Pancreas (tissue), 10 donors: ENCODE measurements around the gene IGDCC3. TPM values are rescaled to one million over a fixed set of nuclear protein-coding genes. Genes with fewer than 3 reads are reported as not detected.

Experiments
- ATAC-seq, 4 donors: fragments of 200-7000 bp; cut with Tn5 transposase; one replicate each; pipeline versions ENCODE4 v1.8.0 to v1.9.1; 2020; ENCODE audit warnings: mild to moderate bottlenecking in 4 of 4, moderate library complexity in 4 of 4
- DNase-seq, 6 donors: peaks; one replicate each; pipeline ENCODE4 v3.0.0-alpha.2; 2020
- FAIRE-seq: peaks from 2 replicates; lab custom pipeline; 2012; peaks lifted over from hg19 to GRCh38; lab: Jason Lieb, UNC
- H3K27ac ChIP-seq, 4 donors: fragments of 200-600 bp; sonication (generic); 1 replicate in 3 of 4; 2 replicates in 1 of 4; pipeline versions ENCODE4 v1.5.0 to v1.8.0; 2020
- H3K27me3 ChIP-seq, 4 donors: fragments of 200-600 bp; one replicate each; pipeline ENCODE4 v1.8.0; 2021
- H3K36me3 ChIP-seq, 3 donors: fragments of 200-600 bp; sonication (generic) in 1 of 3; one replicate each; pipeline versions ENCODE4 v1.5.0 to v1.8.0; 2020 to 2021
- H3K4me1 ChIP-seq, 3 donors: fragments of 200-600 bp; one replicate each; pipeline ENCODE4 v1.8.0; 2021
- H3K4me3 ChIP-seq, 4 donors: fragments of 200-600 bp; sonication (generic) in 2 of 4; one replicate each; pipeline versions ENCODE4 v1.5.0 to v1.8.0; 2020 to 2021
- H3K9me3 ChIP-seq, 4 donors: fragments of 200-600 bp; one replicate each; pipeline ENCODE4 v1.8.0; 2021
- WGBS, 2 donors: extraction: QIAGEN DNeasy Blood & Tissue Kit; methylation state at CpG; one replicate each; pipeline ENCODE4 v1.1.7; 2013; 5-methylcytosine and 5-hydroxymethylcytosine counted together
- intact Hi-C, 3 donors: fragments of 100-400 bp; cut with DNase I; formaldehyde crosslinking; loops; one replicate each; pipeline versions ENCODE4 v1.11.1 to v1.14.2; 2022
- polyA plus RNA-seq, 2 donors: library from polyadenylated mRNA; stranded (reverse); fragments of 200-250 nt; gene quantifications; one replicate each; pipeline ENCODE4 v1.2.3, GENCODE V29; 2013
- total RNA-seq, 6 donors: library from RNA; stranded (reverse); fragmentation: NEBNext Ultra II Directional in 4 of 6; extraction: Animal tissue kit (Norgen Biotek cat#: 25700) in 4 of 6; gene quantifications; one replicate each; pipeline versions ENCODE4 v1.2.1 to v1.2.4, GENCODE V29; 2021 to 2023
- TF ChIP-seq, protein P1 (sequence below), 4 donors: fragments of 200-600 bp; sonication (generic) in 3 of 4; IDR thresholded peaks; one replicate each; pipeline versions ENCODE4 v1.5.0 to v1.8.0; 2021; ENCODE audit warnings: antibody characterized with exemption in 4 of 4
- donor health status: healthy with polysubstance abuse.
- donor health status: DM: no; HTN: no; CAD: no; lungs with moderate emphysema.
- donor health status: DM: no; HTN: no; CAD: no.
- donor health status: control.
- donor health status: control.
- donor health status: Bipolar disorder and iron deficiency.
- donor health status: DM: yes; HTN: yes; CAD: no.
- donor health status: DM: no; HTN: no; CAD: no.
- donor health status: DM: no; HTN: no; CAD: no.
- donor health status: DM: yes; HTN: yes; CAD: no.

Gene IGDCC3
- total and polyA plus RNA-seq, 8 donors: 0.32 TPM; not detected in 7

DNA sequence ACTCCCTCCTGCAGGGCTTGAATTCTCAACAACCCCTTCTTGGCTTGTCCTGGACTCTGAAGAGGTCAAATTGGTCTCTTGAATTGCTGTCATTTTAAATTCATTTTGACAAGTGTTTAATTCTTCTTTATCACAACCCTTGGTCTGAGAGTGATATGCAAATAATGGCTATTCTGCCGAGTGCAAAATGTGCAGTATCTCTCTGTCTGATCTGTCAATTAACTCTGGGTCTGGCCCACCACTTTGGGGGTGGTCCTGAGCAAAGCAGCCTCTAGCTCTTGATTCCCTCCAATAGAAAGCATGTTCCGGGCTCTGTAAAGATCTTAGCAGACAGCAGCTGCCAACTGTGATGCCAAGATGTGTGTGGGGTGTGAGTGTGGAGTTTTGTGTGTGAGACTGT lies 2.2 kb upstream of the IGDCC3 start:
- DNase-seq: no peak
- WGBS, 2 donors: 60% methylated on average over 2 of the region's 2 CpGs
- no peak overlapping the region for H3K4me3 ChIP-seq
- TF ChIP-seq, protein P1, sequence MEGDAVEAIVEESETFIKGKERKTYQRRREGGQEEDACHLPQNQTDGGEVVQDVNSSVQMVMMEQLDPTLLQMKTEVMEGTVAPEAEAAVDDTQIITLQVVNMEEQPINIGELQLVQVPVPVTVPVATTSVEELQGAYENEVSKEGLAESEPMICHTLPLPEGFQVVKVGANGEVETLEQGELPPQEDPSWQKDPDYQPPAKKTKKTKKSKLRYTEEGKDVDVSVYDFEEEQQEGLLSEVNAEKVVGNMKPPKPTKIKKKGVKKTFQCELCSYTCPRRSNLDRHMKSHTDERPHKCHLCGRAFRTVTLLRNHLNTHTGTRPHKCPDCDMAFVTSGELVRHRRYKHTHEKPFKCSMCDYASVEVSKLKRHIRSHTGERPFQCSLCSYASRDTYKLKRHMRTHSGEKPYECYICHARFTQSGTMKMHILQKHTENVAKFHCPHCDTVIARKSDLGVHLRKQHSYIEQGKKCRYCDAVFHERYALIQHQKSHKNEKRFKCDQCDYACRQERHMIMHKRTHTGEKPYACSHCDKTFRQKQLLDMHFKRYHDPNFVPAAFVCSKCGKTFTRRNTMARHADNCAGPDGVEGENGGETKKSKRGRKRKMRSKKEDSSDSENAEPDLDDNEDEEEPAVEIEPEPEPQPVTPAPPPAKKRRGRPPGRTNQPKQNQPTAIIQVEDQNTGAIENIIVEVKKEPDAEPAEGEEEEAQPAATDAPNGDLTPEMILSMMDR (IDR thresholded peaks at IDR 0.05): no peak
- intact Hi-C loops: loop anchor here in 1 of 3 donors (10.0 kb wide), 1 partner anchor 65 kb away; no protein-coding TSS in a partner anchor
- H3K36me3 ChIP-seq: no peaks in the 10 kb centered on the region
- H3K4me1 ChIP-seq: no peaks in the 10 kb centered on the region
- H3K27ac ChIP-seq: no peak overlapping the region
- no peaks in the 10 kb centered on the region for H3K9me3 ChIP-seq
- H3K27me3 ChIP-seq: peaks cover 0 to 10% (median 2%) of the 10 kb centered on the region in 4 donors
- ATAC-seq: no peak
- no peak for FAIRE-seq

DNA sequence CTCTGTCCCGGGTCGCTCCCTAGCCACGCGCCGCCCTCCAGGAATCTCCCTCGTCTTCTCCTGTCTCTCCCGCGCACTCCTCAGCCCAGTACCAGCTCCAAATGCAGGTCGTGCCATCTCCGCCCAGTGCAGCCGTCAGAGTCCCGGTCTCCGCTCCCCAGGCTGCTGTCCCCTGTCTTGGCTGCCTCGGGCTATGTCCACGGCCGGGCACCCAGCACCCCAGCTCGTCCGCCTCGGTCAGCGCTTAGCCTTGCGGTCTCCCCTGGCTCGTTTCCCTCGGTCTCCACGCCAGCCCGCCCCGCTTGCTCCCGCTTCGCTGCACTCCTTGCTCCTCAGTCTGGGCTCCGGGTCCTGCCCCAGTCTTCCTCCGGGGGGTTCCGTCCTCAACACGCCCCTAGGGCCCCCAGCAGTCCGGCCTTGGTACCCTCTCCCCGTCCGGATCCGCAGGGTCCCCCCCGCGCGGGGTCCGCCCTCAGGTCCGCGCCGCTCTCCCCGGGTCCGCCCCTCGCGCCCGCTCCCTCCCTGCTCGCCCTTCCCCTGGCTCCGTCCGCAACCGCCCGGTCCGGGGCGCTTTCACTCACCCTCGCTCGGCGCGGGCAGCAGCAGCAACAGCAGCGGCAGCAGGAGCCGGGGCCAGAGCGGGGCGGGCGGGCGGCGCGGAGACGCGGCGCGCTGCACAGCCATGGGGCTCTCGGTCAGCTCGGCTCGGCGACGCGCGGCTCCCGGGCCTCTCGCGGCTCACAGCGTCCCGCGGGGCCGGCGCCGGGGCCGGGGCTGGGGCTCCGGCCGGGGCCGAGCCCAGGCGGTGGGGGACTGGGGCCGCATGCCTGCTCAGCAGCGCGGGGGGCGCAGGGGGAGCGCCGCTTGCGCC lies 462 bp downstream of the IGDCC3 start:
- TF ChIP-seq, protein P1 (IDR thresholded peaks at IDR 0.05): no peak
- Histone ChIP-seq H3K4me1 (no peaks in the 10 kb centered on the region), H3K4me3 (peak overlapping the region; percentile 23 to 60 (median 35)), H3K36me3 (no peaks in the 10 kb centered on the region), H3K27me3 (peaks cover 0 to 14% (median 2%) of the 10 kb centered on the region in 4 donors), H3K9me3 (no peaks in the 10 kb centered on the region), H3K27ac (no peak overlapping the region)
- peak in 2 of 6 donors; percentile 74 to 80 for DNase-seq
- ATAC-seq: peak; percentile 65 to 86 (median 74)
- WGBS, 2 donors: 1% methylated on average over 42 to 99 of the region's 99 CpGs
- intact Hi-C loops: no loop called here
- no peak for FAIRE-seq

- DNase-seq (no peak), FAIRE-seq (no peak), ATAC-seq (peak; percentile 41 to 68 (median 59))
- H3K9me3 ChIP-seq: no peaks in the 10 kb centered on the region
- no peak overlapping the region for H3K27ac ChIP-seq
- no peaks in the 10 kb centered on the region for H3K4me1 ChIP-seq
- intact Hi-C loops: no loop called here
- H3K36me3 ChIP-seq: no peaks in the 10 kb centered on the region
- peak overlapping the region; percentile 23 to 60 (median 35) for H3K4me3 ChIP-seq
- H3K27me3 ChIP-seq: peaks cover 0 to 14% (median 2%) of the 10 kb centered on the region in 4 donors
- WGBS, 2 donors: 1 to 2% methylated on average over 19 to 21 of the region's 21 CpGs
- TF ChIP-seq, protein P1 (IDR thresholded peaks at IDR 0.05): no peak
These were observed 1.1 kb downstream of the IGDCC3 start for GRCh38 chr15:65376767-65377104.

DNA sequence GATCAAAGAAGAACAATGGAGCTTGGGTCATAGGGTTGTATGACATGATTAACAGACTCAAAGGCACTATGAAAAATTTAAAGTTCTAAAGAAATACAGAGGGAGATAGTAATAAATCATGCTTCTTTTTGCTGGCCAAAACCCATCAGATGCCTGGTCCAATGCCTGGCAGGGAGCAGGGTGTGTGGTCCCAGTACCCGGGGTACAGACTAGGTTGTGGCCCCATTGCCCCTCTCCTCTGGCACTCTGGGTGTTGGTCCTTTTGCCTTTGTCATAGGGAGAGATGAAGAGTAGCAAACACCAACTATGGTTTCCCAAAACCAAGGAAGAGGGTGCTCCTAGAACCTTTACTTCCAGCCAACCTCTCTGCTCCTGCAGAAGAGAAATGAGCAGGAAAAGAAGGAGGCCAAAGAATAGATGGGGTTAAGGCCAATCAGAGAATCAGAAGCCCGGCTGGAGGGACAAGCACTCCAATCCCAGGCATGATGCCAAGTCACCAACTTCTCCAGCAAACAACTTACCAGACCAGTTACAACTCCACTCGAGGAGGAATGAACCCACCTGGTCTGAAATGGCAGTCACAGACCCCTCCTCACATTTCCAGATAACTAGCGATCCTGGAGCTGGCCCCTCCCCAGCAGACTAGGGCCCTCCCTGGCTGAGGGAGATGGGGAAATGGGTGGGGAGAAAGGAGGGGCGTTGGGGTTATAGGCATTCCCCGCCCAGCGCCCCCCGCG lies 1.8 kb downstream of the IGDCC3 start:
- DNase-seq: peak in 1 of 6 donors; percentile 21
- no peak overlapping the region for H3K4me3 ChIP-seq
- FAIRE-seq: no peak
- H3K4me1 ChIP-seq: no peaks in the 10 kb centered on the region
- TF ChIP-seq, protein P1 (IDR thresholded peaks at IDR 0.05): no peak
- no peak for ATAC-seq
- intact Hi-C loops: no loop called here
- H3K27ac ChIP-seq: no peak overlapping the region
- no peaks in the 10 kb centered on the region for H3K9me3 ChIP-seq
- H3K36me3 ChIP-seq: no peaks in the 10 kb centered on the region
- peaks cover 0 to 14% (median 2%) of the 10 kb centered on the region in 4 donors for H3K27me3 ChIP-seq
- WGBS, 2 donors: 10 to 11% methylated on average over 9 of the region's 9 CpGs
